Endothelial cell of umbilical vein (primary cell): ENCODE measurements around the gene ZNF423. TPM values are rescaled to one million over a fixed set of nuclear protein-coding genes. Genes with fewer than 3 reads are reported as not detected.

Experiments
- BruUV-seq: library from RNA; stranded (reverse); fragments of 400-500 nt; replicated peaks from 2 replicates; lab custom pipeline; 2021; lab: Mats Ljungman, UMichigan
- CTCF ChIA-PET: fragments of 300-600, 350-600 bp; sonication (Branson Sonifier 250); formaldehyde crosslinking; loops from one replicate; lab custom pipeline; 2021; ENCODE audit warnings: antibody characterized with exemption, inconsistent platforms; lab: Charles Lee
- POLR2A ChIA-PET: fragments of 300-600, 350-600 bp; sonication (Branson Sonifier 250); formaldehyde crosslinking; loops from one replicate; lab custom pipeline; 2021; ENCODE audit warnings: antibody characterized with exemption, inconsistent platforms; lab: Charles Lee
- DNase-seq: peaks from one replicate; pipeline ENCODE4 v3.0.0-alpha.2; 2011; ENCODE audit warnings: low read depth, low spot score
- FAIRE-seq: peaks from 2 replicates; lab custom pipeline; 2011; peaks lifted over from hg19 to GRCh38; lab: Jason Lieb, UNC
- H2AFZ ChIP-seq: 2 replicates; pipeline ENCODE4 v1.6.0; 2012; ENCODE audit warnings: low read depth, low read length, control low read depth, inconsistent platforms
- H3K27ac ChIP-seq: 2 replicates; pipeline ENCODE4 v1.5.1; 2011; ENCODE audit warnings: low read depth, mild to moderate bottlenecking, control low read depth, low read length, moderate library complexity; ENCODE audit not compliant: insufficient read depth
- H3K27me3 ChIP-seq, 2 experiments: 2 replicates each; pipeline versions ENCODE4 v1.6.0 to v1.6.1; 2011; ENCODE audit warnings: low read length in 2 of 2, mixed read lengths in 1 of 2; ENCODE audit not compliant: control insufficient read depth in 2 of 2, insufficient read depth in 2 of 2
- H3K36me3 ChIP-seq, 2 experiments: 2 replicates in 1 of 2; 3 replicates in 1 of 2; pipeline ENCODE4 v1.5.1; 2011; ENCODE audit warnings: low read length in 2 of 2, mild to moderate bottlenecking in 1 of 2, moderate library complexity in 1 of 2; ENCODE audit not compliant: control insufficient read depth in 2 of 2, insufficient read depth in 2 of 2; ENCODE audit errors: extremely low read depth in 1 of 2
- H3K4me1 ChIP-seq: 3 replicates; pipeline ENCODE4 v1.5.1; 2011; ENCODE audit warnings: mild to moderate bottlenecking, low read length; ENCODE audit not compliant: control insufficient read depth, insufficient read depth; ENCODE audit errors: extremely low read depth
- H3K4me2 ChIP-seq: 2 replicates; pipeline ENCODE4 v1.6.1; 2011; ENCODE audit warnings: low read length, control low read depth, mixed read lengths; ENCODE audit not compliant: insufficient read depth
- H3K4me3 ChIP-seq, 3 experiments: fragments of 200-600 bp in 1 of 3; sonication (generic), shearing (Covaris generic) in 1 of 3; replicated peaks in 1 of 3; 2 replicates each; pipeline ENCODE4 v1.5.1; 2011 to 2016; ENCODE audit warnings: control low read depth in 3 of 3, low read length in 3 of 3, mild to moderate bottlenecking in 2 of 3, inconsistent platforms in 1 of 3, low read depth in 1 of 3, moderate library complexity in 1 of 3; ENCODE audit not compliant: insufficient read depth in 1 of 3
- H3K79me2 ChIP-seq: 2 replicates; pipeline ENCODE4 v1.6.0; 2012; ENCODE audit warnings: low read length, inconsistent platforms; ENCODE audit not compliant: control insufficient read depth, insufficient read depth
- H3K9ac ChIP-seq: replicated peaks from 2 replicates; pipeline ENCODE3; 2011; ENCODE audit warnings: low read length, control low read depth; ENCODE audit not compliant: insufficient read depth; ENCODE audit errors: extremely low read depth
- H3K9me1 ChIP-seq: replicated peaks from 3 replicates; pipeline ENCODE4 v1.6.0; 2011; ENCODE audit warnings: mild to moderate bottlenecking, low read length; ENCODE audit not compliant: control insufficient read depth, insufficient read depth; ENCODE audit errors: extremely low read depth
- H3K9me3 ChIP-seq: replicated peaks from 2 replicates; pipeline ENCODE4 v1.5.1; 2012; ENCODE audit warnings: low read length, inconsistent platforms; ENCODE audit not compliant: control insufficient read depth, insufficient read depth
- H4K20me1 ChIP-seq: replicated peaks from 2 replicates; pipeline ENCODE3; 2011; ENCODE audit warnings: mild to moderate bottlenecking, low read length; ENCODE audit not compliant: control insufficient read depth, insufficient read depth; ENCODE audit errors: extremely low read depth
- EZH2 ChIP-seq: IDR thresholded peaks from 2 replicates; pipeline ENCODE4 v1.6.1; 2012; ENCODE audit warnings: borderline replicate concordance, low read depth, mild to moderate bottlenecking, moderate library complexity, low read length, inconsistent platforms; ENCODE audit not compliant: severe bottlenecking
- GATA2 ChIP-seq: IDR thresholded peaks from 2 replicates; pipeline ENCODE4 v1.7.0; 2011; ENCODE audit warnings: low read depth, mild to moderate bottlenecking, moderate library complexity, mixed read lengths, low read length; ENCODE audit not compliant: insufficient read length, insufficient read depth
- POLR2A ChIP-seq: IDR thresholded peaks from 2 replicates; pipeline ENCODE4 v1.6.1; 2012; ENCODE audit warnings: low read depth, mild to moderate bottlenecking, control low read depth, low read length
- dilution Hi-C: fragments of 300-500 bp; cut with MboI; formaldehyde crosslinking; loops from one replicate; pipeline ENCODE4 v1.15.0; 2019; ENCODE audit warnings: low sequenced_read_pairs; ENCODE audit not compliant: extremely low pct_ligation_motif_present
- intact Hi-C: fragments of 100-400 bp; cut with micrococcal nuclease; formaldehyde crosslinking; loops from one replicate; pipeline ENCODE4 v1.10.0; 2022
- polyA plus RNA-seq, 4 experiments: library from polyadenylated mRNA; depleted of rRNA in 3 of 4; stranded (reverse) in 3 of 4; unstranded in 1 of 4; fragments of >200 nt; gene quantifications; 2 replicates each; pipeline versions ENCODE4 v1.2.1 to v1.2.3, GENCODE V29; 2011 to 2012; ENCODE audit warnings: missing spikeins in 1 of 4
- total RNA-seq: library from RNA; stranded (reverse); gene quantifications from 2 replicates; pipeline ENCODE4 v1.2.3, GENCODE V29; 2021

Gene ZNF423
- total and polyA plus RNA-seq, 2 donors (not counting 3 experiments of a cell fraction or from before 2014, with no cell fraction given) = 2.2 to 8.1 TPM

- no peaks in the 10 kb centered on the region for H3K4me1 ChIP-seq
- no peak overlapping the region for H3K9ac ChIP-seq
- dilution Hi-C loops (no loop called here), intact Hi-C loops (no loop called here)
- no TSS peak for BruUV-seq
- H4K20me1 ChIP-seq = no peaks in the 10 kb centered on the region
- no peaks in the 10 kb centered on the region for H3K36me3 ChIP-seq
- ChIA-PET CTCF (no interaction called here), POLR2A (no interaction called here)
- no peak overlapping the region for H3K4me2 ChIP-seq
- no peak overlapping the region for H3K27ac ChIP-seq
- DNase-seq = no peak
- TF ChIP-seq POLR2A = no peak
- H3K9me1 ChIP-seq = no peaks in the 10 kb centered on the region
- H3K27me3 ChIP-seq = no peaks in the 10 kb centered on the region
- H3K4me3 ChIP-seq = no peak overlapping the region
- no peak for FAIRE-seq
- H3K9me3 ChIP-seq = no peaks in the 10 kb centered on the region
- no peaks in the 10 kb centered on the region for H3K79me2 ChIP-seq
- H2AFZ ChIP-seq = no peak overlapping the region
Measured at GRCh38 chr16:49653577-49653976, 202.3 kb downstream of the ZNF423 start.

GRCh38 chr16:49653173-49653570, 202.7 kb downstream of the ZNF423 start:
- no peaks in the 10 kb centered on the region for H3K9me3 ChIP-seq
- no peak for FAIRE-seq
- H3K4me2 ChIP-seq = no peak overlapping the region
- no peak overlapping the region for H3K27ac ChIP-seq
- DNase-seq = no peak
- POLR2A ChIA-PET = interaction anchor here (0.6 kb wide), 1 partner anchor 8 kb away, joined by 6 read pairs; no protein-coding TSS in a partner anchor
- no peak overlapping the region for H3K4me3 ChIP-seq
- intact Hi-C loops = no loop called here
- no peaks in the 10 kb centered on the region for H4K20me1 ChIP-seq
- CTCF ChIA-PET = interaction anchor here (1.1 kb wide), 1 partner anchor 204 kb away, joined by 4 read pairs; no protein-coding TSS in a partner anchor
- dilution Hi-C loops = no loop called here
- TF ChIP-seq EZH2 = no peak
- TF ChIP-seq GATA2 = no peak
- H3K9ac ChIP-seq = no peak overlapping the region
- no TSS peak for BruUV-seq
- H3K27me3 ChIP-seq = no peaks in the 10 kb centered on the region
- no peaks in the 10 kb centered on the region for H3K36me3 ChIP-seq
- H3K79me2 ChIP-seq = no peaks in the 10 kb centered on the region
- no peaks in the 10 kb centered on the region for H3K4me1 ChIP-seq
- H3K9me1 ChIP-seq = no peaks in the 10 kb centered on the region
- H2AFZ ChIP-seq = no peak overlapping the region
